Gastroesophageal sphincter (tissue), 4 donors: Measurements from ENCODE around the gene NPRL2. TPM values are rescaled to one million over a fixed set of nuclear protein-coding genes. Genes with fewer than 3 reads are reported as not detected.

Experiments
- ATAC-seq: fragments of 150-250 bp; one replicate; pipeline ENCODE4 v1.9.1; 2016; ENCODE audit warnings: mild to moderate bottlenecking, moderate library complexity
- H3K27ac ChIP-seq, 4 donors: fragments of 200-600 bp; sonication (generic) in 3 of 4; 1 replicate in 3 of 4; 2 replicates in 1 of 4; pipeline ENCODE4 v1.5.1; 2016 to 2019
- H3K27me3 ChIP-seq: fragments of 200-600 bp; sonication (generic); one replicate; pipeline ENCODE4 v1.5.1; 2019
- H3K36me3 ChIP-seq, 2 donors: fragments of 200-600 bp; sonication (generic); one replicate each; pipeline ENCODE4 v1.5.1; 2019; ENCODE audit warnings: control low read depth in 1 of 2
- H3K4me1 ChIP-seq, 3 donors: fragments of 200-600 bp; sonication (generic); 1 replicate in 2 of 3; 2 replicates in 1 of 3; pipeline ENCODE4 v1.5.1; 2016 to 2019; ENCODE audit warnings: control low read depth in 2 of 3
- H3K4me3 ChIP-seq, 2 donors: fragments of 200-600 bp; sonication (generic); one replicate each; pipeline ENCODE4 v1.5.1; 2019; ENCODE audit warnings: mild to moderate bottlenecking in 1 of 2, moderate library complexity in 1 of 2
- H3K9me3 ChIP-seq, 3 donors: fragments of 200-600 bp; sonication (generic); one replicate each; pipeline ENCODE4 v1.5.1; 2017 to 2019; ENCODE audit warnings: control low read depth in 2 of 3
- CTCF ChIP-seq, 4 experiments: fragments of 200-600 bp in 2 of 4; fragments of 450-650 bp in 2 of 4; sonication (generic) in 1 of 4; IDR thresholded peaks; one replicate each; pipeline ENCODE4 v1.5.1; 2017 to 2019; ENCODE audit warnings: antibody characterized with exemption in 4 of 4, mild to moderate bottlenecking in 2 of 4, moderate library complexity in 2 of 4
- EP300 ChIP-seq: sonication (generic); formaldehyde crosslinking; IDR thresholded peaks from one replicate; pipeline ENCODE4 v1.6.1; 2017; ENCODE audit warnings: antibody characterized with exemption, mild to moderate bottlenecking
- POLR2A ChIP-seq, 2 donors: fragments of 450-650 bp; IDR thresholded peaks; one replicate each; pipeline ENCODE4 v1.6.1; 2017; ENCODE audit warnings: antibody characterized with exemption in 2 of 2, mild to moderate bottlenecking in 2 of 2, moderate library complexity in 1 of 2
- POLR2AphosphoS5 ChIP-seq: sonication (generic); formaldehyde crosslinking; IDR thresholded peaks from one replicate; pipeline ENCODE4 v1.6.1; 2017; ENCODE audit warnings: antibody characterized with exemption
- WGBS, 2 donors: methylation state at CpG; one replicate each; pipeline ENCODE4 v1.1.5; 2018; ENCODE audit warnings: low coverage in 1 of 2; 5-methylcytosine and 5-hydroxymethylcytosine counted together
- total RNA-seq, 4 donors: library from RNA; depleted of rRNA; stranded (reverse); fragments of >200 nt; gene quantifications; one replicate each; pipeline ENCODE4 v1.1.0, GENCODE V29; 2016

Gene NPRL2
- total RNA-seq, 4 donors from 2014 or later, result 14.0 to 26.6 (median 19.5) TPM

- Histone ChIP-seq H3K9me3 (no peaks in the 10 kb centered on the region), H3K4me1 (peaks cover 0 to 91% (median 46%) of the 10 kb centered on the region in 3 donors), H3K27ac (peak overlapping the region in 3 of 4 donors; percentile 94 to 97 (median 96)), H3K27me3 (no peaks in the 10 kb centered on the region), H3K36me3 (peaks cover 0 to 37% of the 10 kb centered on the region in 2 donors), H3K4me3 (peak overlapping the region in 1 of 2 donors; percentile 89)
- WGBS, 2 donors, result 40% methylated on average over 1 to 2 of the region's 4 CpGs
- peak; percentile 5 for ATAC-seq
- no peak for TF ChIP-seq EP300
- no peak for TF ChIP-seq POLR2A (IDR thresholded peaks at IDR 0.05)
- TF ChIP-seq CTCF (IDR thresholded peaks at IDR 0.05), result no peak
- no peak for TF ChIP-seq POLR2AphosphoS5
Measured at GRCh38 chr3:50323092-50323600, 27.4 kb downstream of the NPRL2 start.

- H3K4me3 ChIP-seq, result peak within 1 kb of the TSS; percentile 51 to 89
- peaks cover 0 to 93% (median 46%) of the 10 kb centered on the region in 3 donors for H3K4me1 ChIP-seq
- peak within 1 kb of the TSS; percentile 61 to 97 (median 95) for H3K27ac ChIP-seq
- ATAC-seq, result peak; percentile 2
- peak in 1 of 2 donors; percentile 19 for TF ChIP-seq POLR2A (IDR thresholded peaks at IDR 0.05)
- TF ChIP-seq POLR2AphosphoS5, result peak; percentile 36
- no peak for TF ChIP-seq CTCF (IDR thresholded peaks at IDR 0.05)
- TF ChIP-seq EP300, result no peak
- no peaks in the 10 kb centered on the region for H3K27me3 ChIP-seq
- peaks cover 0 to 43% of the 10 kb centered on the region in 2 donors for H3K36me3 ChIP-seq
- WGBS, 2 donors, result 44% methylated on average over 3 of the region's 31 CpGs; no CpG with 5 or more reads in 1 of the 2 donors
- H3K9me3 ChIP-seq, result no peaks in the 10 kb centered on the region
Measured at GRCh38 chr3:50322386-50323091, 28.0 kb downstream of the NPRL2 start, which contains the start of gene HYAL2. TSS of gene HYAL2 (minus strand) at chr3:50322745. CDS start at chr3:50320489, 2,256 bp downstream.

- TF ChIP-seq POLR2AphosphoS5, result no peak
- peak in 1 of 2 donors; percentile 24 for TF ChIP-seq POLR2A (IDR thresholded peaks at IDR 0.05)
- Histone ChIP-seq H3K27ac (peak overlapping the region; percentile 36 to 97 (median 95)), H3K4me3 (peak overlapping the region; percentile 51 to 89), H3K27me3 (no peaks in the 10 kb centered on the region), H3K4me1 (peaks cover 0 to 93% (median 46%) of the 10 kb centered on the region in 3 donors), H3K9me3 (no peaks in the 10 kb centered on the region), H3K36me3 (peaks cover 0 to 48% of the 10 kb centered on the region in 2 donors)
- ATAC-seq, result no peak
- WGBS, 2 donors, result 10% methylated on average over 2 of the region's 14 CpGs; no CpG with 5 or more reads in 1 of the 2 donors
Measured at GRCh38 chr3:50322115-50322385, 28.5 kb downstream of the NPRL2 start.

- 0 to 20% methylated on average over 1 to 4 of the region's 59 CpGs for WGBS, 2 donors
Measured at GRCh38 chr3:50321336-50322114, 29.1 kb downstream of the NPRL2 start.

More at GRCh38 chr3:50321336-50322114, 29.1 kb downstream of the NPRL2 start:
- peaks cover 0 to 49% of the 10 kb centered on the region in 2 donors for H3K36me3 ChIP-seq
- H3K27me3 ChIP-seq, result no peaks in the 10 kb centered on the region
- H3K27ac ChIP-seq, result peak overlapping the region; percentile 61 to 97 (median 95)
- TF ChIP-seq CTCF (IDR thresholded peaks at IDR 0.05) (peak in 2 of 4 experiments; percentile 56 to 68), EP300 (no peak), POLR2A (IDR thresholded peaks at IDR 0.05) (peak in 1 of 2 donors; percentile 55)
- H3K9me3 ChIP-seq, result no peaks in the 10 kb centered on the region
- peak overlapping the region; percentile 51 to 89 for H3K4me3 ChIP-seq
- ATAC-seq, result peak; percentile 90
- peaks cover 0 to 93% (median 46%) of the 10 kb centered on the region in 3 donors for H3K4me1 ChIP-seq
